Measurements from ENCODE around the gene MUC16. TPM values are rescaled to one million over a fixed set of nuclear protein-coding genes. Genes with fewer than 3 reads are reported as not detected.
A peak's percentile ranks its signal among the peaks of the same experiment; 100 is the strongest.

The MUC16 gene
- total and polyA plus RNA-seq, 5 donors from 2014 or later = 0.07 TPM; not detected in 4

DNA sequence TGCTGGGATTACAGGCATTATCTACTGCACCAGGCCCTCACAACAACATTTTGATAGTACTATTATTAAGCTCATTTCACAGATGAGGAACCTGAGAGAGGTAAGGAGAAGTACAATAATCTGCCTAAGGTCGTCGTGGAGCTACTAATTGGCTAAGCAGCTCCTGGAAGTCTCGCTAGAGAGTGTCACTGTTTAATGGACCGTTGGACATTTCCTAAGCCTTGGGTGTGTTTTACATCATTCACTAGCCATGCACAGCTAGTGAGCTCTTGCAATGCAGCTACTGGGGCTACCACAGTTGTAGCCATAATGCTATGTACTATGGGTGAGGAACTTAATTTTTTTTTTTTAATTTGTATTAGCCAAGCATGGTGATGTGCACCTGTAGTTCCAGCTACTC, 42.7 kb upstream of the MUC16 start:
- Histone ChIP-seq H3K9me3 (ENCODE audit: control insufficient read depth in 2 of 2, low read length in 2 of 2) (no peaks in the 10 kb centered on the region), H3K4me1 (ENCODE audit: control insufficient read depth, insufficient read depth, low read length, poor library complexity, severe bottlenecking) (no peaks in the 10 kb centered on the region), H3K27ac (ENCODE audit: insufficient read depth, low read length, poor library complexity, severe bottlenecking) (no peak overlapping the region), H3K4me3 (ENCODE audit: low read depth, low read length) (no peak overlapping the region), H3K36me3 (ENCODE audit: control insufficient read depth, insufficient read depth, low read length) (no peaks in the 10 kb centered on the region), H3K27me3 (ENCODE audit: control insufficient read depth, insufficient read depth, low read length) (no peaks in the 10 kb centered on the region)
- no peak overlapping the region for H3K4me3 Mint-ChIP-seq
- peaks cover 5% of the 10 kb centered on the region for H3K27me3 Mint-ChIP-seq
- no peaks in the 10 kb centered on the region for H3K4me1 Mint-ChIP-seq
- DNase-seq (no peak), ATAC-seq (ENCODE audit: low read depth in 2 of 2) (no peak)
- H3K9me3 Mint-ChIP-seq = no peaks in the 10 kb centered on the region
- H3K36me3 Mint-ChIP-seq = no peaks in the 10 kb centered on the region
- no peak overlapping the region for H3K27ac Mint-ChIP-seq

GRCh38 chr19:9046694-9047093, 36.5 kb upstream of the MUC16 start:
- Histone ChIP-seq H3K4me1 (ENCODE audit: control insufficient read depth, insufficient read depth, low read length, poor library complexity, severe bottlenecking) (no peaks in the 10 kb centered on the region), H3K4me3 (ENCODE audit: low read depth, low read length) (no peak overlapping the region), H3K27ac (ENCODE audit: insufficient read depth, low read length, poor library complexity, severe bottlenecking) (no peak overlapping the region), H3K9me3 (ENCODE audit: control insufficient read depth in 2 of 2, low read length in 2 of 2) (no peaks in the 10 kb centered on the region), H3K36me3 (ENCODE audit: control insufficient read depth, insufficient read depth, low read length) (no peaks in the 10 kb centered on the region), H3K27me3 (ENCODE audit: control insufficient read depth, insufficient read depth, low read length) (no peaks in the 10 kb centered on the region)
- Mint-ChIP-seq H3K4me3 (no peak overlapping the region), H3K27me3 (peaks cover 8% of the 10 kb centered on the region), H3K36me3 (no peaks in the 10 kb centered on the region), H3K27ac (no peak overlapping the region), H3K9me3 (peaks cover 0 to 4% (median 0%) of the 10 kb centered on the region in 7 donors), H3K4me1 (no peaks in the 10 kb centered on the region)
- ATAC-seq (ENCODE audit: low read depth in 2 of 2) (no peak), DNase-seq (no peak)

- H3K27me3 Mint-ChIP-seq = peaks cover 10% of the 10 kb centered on the region
- H3K9me3 ChIP-seq (ENCODE audit: control insufficient read depth in 2 of 2, low read length in 2 of 2) = no peaks in the 10 kb centered on the region
- no peak overlapping the region for H3K27ac Mint-ChIP-seq
- peaks cover 0 to 5% (median 0%) of the 10 kb centered on the region in 7 donors for H3K9me3 Mint-ChIP-seq
- no peak overlapping the region for H3K4me3 ChIP-seq (ENCODE audit: low read depth, low read length)
- ATAC-seq (ENCODE audit: low read depth in 2 of 2) = no peak
- no peak for DNase-seq
- no peaks in the 10 kb centered on the region for H3K27me3 ChIP-seq (ENCODE audit: control insufficient read depth, insufficient read depth, low read length)
- no peaks in the 10 kb centered on the region for H3K36me3 Mint-ChIP-seq
- H3K4me3 Mint-ChIP-seq = no peak overlapping the region
- no peaks in the 10 kb centered on the region for H3K4me1 ChIP-seq (ENCODE audit: control insufficient read depth, insufficient read depth, low read length, poor library complexity, severe bottlenecking)
- no peaks in the 10 kb centered on the region for H3K4me1 Mint-ChIP-seq
- H3K36me3 ChIP-seq (ENCODE audit: control insufficient read depth, insufficient read depth, low read length) = no peaks in the 10 kb centered on the region
- no peak overlapping the region for H3K27ac ChIP-seq (ENCODE audit: insufficient read depth, low read length, poor library complexity, severe bottlenecking)
Observed at GRCh38 chr19:9044449-9044848, 34.2 kb upstream of the MUC16 start.

DNA sequence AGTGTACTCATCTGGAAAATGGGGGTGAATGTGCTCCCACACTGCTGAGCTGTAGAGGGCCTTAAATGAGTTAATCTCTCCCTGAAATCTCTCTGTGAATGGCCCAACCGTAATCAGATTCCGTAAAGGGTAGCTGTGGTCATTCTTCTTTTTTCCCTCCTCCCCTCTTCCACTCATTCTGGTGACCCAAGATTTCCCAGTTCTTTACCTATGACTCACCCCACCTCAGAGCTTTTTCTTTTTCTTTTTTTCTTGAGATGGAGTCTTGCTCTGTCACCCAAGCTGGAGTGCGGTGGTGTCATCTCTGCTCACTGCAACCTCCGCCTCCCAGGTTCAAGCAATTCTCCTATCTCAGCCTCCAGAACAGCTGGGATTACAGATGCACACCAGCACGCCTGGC, 33.3 kb upstream of the MUC16 start:
- Mint-ChIP-seq H3K27me3 (peaks cover 10% of the 10 kb centered on the region), H3K4me3 (no peak overlapping the region), H3K9me3 (peaks cover 0 to 5% (median 0%) of the 10 kb centered on the region in 7 donors), H3K36me3 (no peaks in the 10 kb centered on the region), H3K27ac (no peak overlapping the region), H3K4me1 (no peaks in the 10 kb centered on the region)
- ATAC-seq (ENCODE audit: low read depth in 2 of 2) (no peak), DNase-seq (no peak)
- Histone ChIP-seq H3K9me3 (ENCODE audit: control insufficient read depth in 2 of 2, low read length in 2 of 2) (no peaks in the 10 kb centered on the region), H3K36me3 (ENCODE audit: control insufficient read depth, insufficient read depth, low read length) (no peaks in the 10 kb centered on the region), H3K4me3 (ENCODE audit: low read depth, low read length) (no peak overlapping the region), H3K27me3 (ENCODE audit: control insufficient read depth, insufficient read depth, low read length) (no peaks in the 10 kb centered on the region), H3K4me1 (ENCODE audit: control insufficient read depth, insufficient read depth, low read length, poor library complexity, severe bottlenecking) (no peaks in the 10 kb centered on the region), H3K27ac (ENCODE audit: insufficient read depth, low read length, poor library complexity, severe bottlenecking) (no peak overlapping the region)

GRCh38 chr19:9041023-9041422, 30.8 kb upstream of the MUC16 start:
- peaks cover 7% of the 10 kb centered on the region for H3K27me3 Mint-ChIP-seq
- H3K27ac Mint-ChIP-seq = no peak overlapping the region
- no peak for DNase-seq
- Histone ChIP-seq H3K27me3 (ENCODE audit: control insufficient read depth, insufficient read depth, low read length) (no peaks in the 10 kb centered on the region), H3K4me3 (ENCODE audit: low read depth, low read length) (no peak overlapping the region), H3K36me3 (ENCODE audit: control insufficient read depth, insufficient read depth, low read length) (no peaks in the 10 kb centered on the region), H3K27ac (ENCODE audit: insufficient read depth, low read length, poor library complexity, severe bottlenecking) (no peak overlapping the region), H3K4me1 (ENCODE audit: control insufficient read depth, insufficient read depth, low read length, poor library complexity, severe bottlenecking) (no peaks in the 10 kb centered on the region), H3K9me3 (ENCODE audit: control insufficient read depth in 2 of 2, low read length in 2 of 2) (no peaks in the 10 kb centered on the region)
- peaks cover 0 to 5% (median 0%) of the 10 kb centered on the region in 7 donors for H3K9me3 Mint-ChIP-seq
- no peak for ATAC-seq (ENCODE audit: low read depth in 2 of 2)
- no peaks in the 10 kb centered on the region for H3K4me1 Mint-ChIP-seq
- no peaks in the 10 kb centered on the region for H3K36me3 Mint-ChIP-seq
- no peak overlapping the region for H3K4me3 Mint-ChIP-seq

DNA sequence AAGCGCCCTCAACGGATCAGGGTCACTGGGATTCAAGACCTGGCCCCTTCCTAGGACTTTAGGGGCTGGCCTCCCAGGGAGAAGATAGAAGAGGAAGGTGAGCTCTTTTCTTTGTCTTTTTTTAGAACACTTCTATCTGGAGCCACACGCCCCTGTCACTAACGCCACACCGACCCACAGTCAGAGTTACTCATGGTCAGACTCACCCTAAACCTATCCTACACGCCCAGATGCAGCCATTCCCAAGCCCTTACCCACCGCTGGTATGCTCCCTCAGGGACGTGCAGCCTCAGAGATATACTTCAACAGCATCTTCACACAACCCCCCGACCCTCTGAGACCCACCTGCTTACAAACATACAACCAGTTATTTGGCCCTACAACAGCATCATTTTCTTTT, 29.9 kb upstream of the MUC16 start:
- H3K36me3 Mint-ChIP-seq = no peaks in the 10 kb centered on the region
- Histone ChIP-seq H3K4me1 (ENCODE audit: control insufficient read depth, insufficient read depth, low read length, poor library complexity, severe bottlenecking) (no peaks in the 10 kb centered on the region), H3K4me3 (ENCODE audit: low read depth, low read length) (no peak overlapping the region), H3K9me3 (ENCODE audit: control insufficient read depth in 2 of 2, low read length in 2 of 2) (no peaks in the 10 kb centered on the region), H3K36me3 (ENCODE audit: control insufficient read depth, insufficient read depth, low read length) (no peaks in the 10 kb centered on the region), H3K27me3 (ENCODE audit: control insufficient read depth, insufficient read depth, low read length) (no peaks in the 10 kb centered on the region), H3K27ac (ENCODE audit: insufficient read depth, low read length, poor library complexity, severe bottlenecking) (no peak overlapping the region)
- no peaks in the 10 kb centered on the region for H3K4me1 Mint-ChIP-seq
- ATAC-seq (ENCODE audit: low read depth in 2 of 2) (no peak), DNase-seq (no peak)
- H3K9me3 Mint-ChIP-seq = peaks cover 0 to 5% (median 0%) of the 10 kb centered on the region in 7 donors
- peaks cover 5% of the 10 kb centered on the region for H3K27me3 Mint-ChIP-seq
- peak overlapping the region in 1 of 3 donors; percentile 20 for H3K27ac Mint-ChIP-seq
- H3K4me3 Mint-ChIP-seq = no peak overlapping the region

GRCh38 chr19:9039728-9040127, 29.5 kb upstream of the MUC16 start:
- Histone ChIP-seq H3K9me3 (ENCODE audit: control insufficient read depth in 2 of 2, low read length in 2 of 2) (no peaks in the 10 kb centered on the region), H3K4me1 (ENCODE audit: control insufficient read depth, insufficient read depth, low read length, poor library complexity, severe bottlenecking) (no peaks in the 10 kb centered on the region), H3K27me3 (ENCODE audit: control insufficient read depth, insufficient read depth, low read length) (no peaks in the 10 kb centered on the region), H3K27ac (ENCODE audit: insufficient read depth, low read length, poor library complexity, severe bottlenecking) (no peak overlapping the region), H3K36me3 (ENCODE audit: control insufficient read depth, insufficient read depth, low read length) (no peaks in the 10 kb centered on the region), H3K4me3 (ENCODE audit: low read depth, low read length) (no peak overlapping the region)
- Mint-ChIP-seq H3K4me3 (no peak overlapping the region), H3K4me1 (no peaks in the 10 kb centered on the region), H3K27me3 (peaks cover 5% of the 10 kb centered on the region), H3K27ac (no peak overlapping the region), H3K36me3 (no peaks in the 10 kb centered on the region), H3K9me3 (peaks cover 0 to 5% (median 0%) of the 10 kb centered on the region in 7 donors)
- no peak for DNase-seq
- ATAC-seq (ENCODE audit: low read depth in 2 of 2) = no peak

- Histone ChIP-seq H3K36me3 (ENCODE audit: control insufficient read depth, insufficient read depth, low read length) (no peaks in the 10 kb centered on the region), H3K27ac (ENCODE audit: insufficient read depth, low read length, poor library complexity, severe bottlenecking) (no peak overlapping the region), H3K4me1 (ENCODE audit: control insufficient read depth, insufficient read depth, low read length, poor library complexity, severe bottlenecking) (no peaks in the 10 kb centered on the region), H3K9me3 (ENCODE audit: control insufficient read depth in 2 of 2, low read length in 2 of 2) (no peaks in the 10 kb centered on the region), H3K27me3 (ENCODE audit: control insufficient read depth, insufficient read depth, low read length) (no peaks in the 10 kb centered on the region), H3K4me3 (ENCODE audit: low read depth, low read length) (no peak overlapping the region)
- Mint-ChIP-seq H3K36me3 (no peaks in the 10 kb centered on the region), H3K27me3 (peaks cover 5% of the 10 kb centered on the region), H3K4me1 (no peaks in the 10 kb centered on the region), H3K9me3 (peaks cover 0 to 3% (median 0%) of the 10 kb centered on the region in 7 donors), H3K4me3 (no peak overlapping the region), H3K27ac (peak overlapping the region in 1 of 3 donors; percentile 43)
- ATAC-seq (ENCODE audit: low read depth in 2 of 2) (no peak), DNase-seq (no peak)
Observed at GRCh38 chr19:9037400-9038062, 27.3 kb upstream of the MUC16 start.
